Ureter (tissue), 1 donor: ENCODE measurements around the gene SYNGR4. TPM values are rescaled to one million over a fixed set of nuclear protein-coding genes. Genes with fewer than 3 reads are reported as not detected.

Experiments used
- total RNA-seq: library from RNA; stranded (reverse); gene quantifications from one replicate; pipeline ENCODE4 v1.2.4, GENCODE V29; 2023
- donor health status: DM: yes; HTN: yes; CAD: no.

The SYNGR4 gene
- total RNA-seq, 1 donor from 2014 or later = not detected

Other genes starting within 250 kb of the SYNGR4 start
- 25.5 TPM for gene LIG1, start 194.0 kb upstream of the SYNGR4 start, total RNA-seq
- 5.2 TPM for gene ZSWIM9, start 193.7 kb upstream of the SYNGR4 start, total RNA-seq
- 47.3 TPM for gene CARD8, start 108.5 kb upstream of the SYNGR4 start, total RNA-seq
- gene ZNF114, start 94.3 kb upstream of the SYNGR4 start, total RNA-seq = 0.44 TPM
- gene EMP3, start 38.8 kb upstream of the SYNGR4 start, total RNA-seq = 31.6 TPM
- 6.7 TPM for gene TMEM143, start 427 bp upstream of the SYNGR4 start, total RNA-seq
- gene KDELR1, start 27.2 kb downstream of the SYNGR4 start, total RNA-seq = 146 TPM
- 0.86 TPM for gene GRIN2D, start 29.3 kb downstream of the SYNGR4 start, total RNA-seq
- gene GRWD1, start 81.6 kb downstream of the SYNGR4 start, total RNA-seq = 43.6 TPM
- 1.5 TPM for gene KCNJ14, start 91.2 kb downstream of the SYNGR4 start, total RNA-seq
- gene CYTH2, start 105.0 kb downstream of the SYNGR4 start, total RNA-seq = 61.6 TPM
- gene LMTK3, start 147.5 kb downstream of the SYNGR4 start, total RNA-seq = 5.1 TPM
- 1.6 TPM for gene SULT2B1, start 187.8 kb downstream of the SYNGR4 start, total RNA-seq
- gene SPACA4, start 242.4 kb downstream of the SYNGR4 start, total RNA-seq = not detected